SKM-1 treated with dmso at 0.1 percent for 144 hours (cell line): Measurements from ENCODE around the gene AP1B1.

Source experiments
- DNase-seq: peaks from one replicate; lab custom pipeline; 2025; ENCODE audit not compliant: unreplicated experiment; lab: John Stamatoyannopoulos, UW

The AP1B1 gene

GRCh38 chr22:29301716-29302401 is 86.5 kb downstream of the AP1B1 start:
- DNase-seq = no peak

- DNase-seq = no peak
These were observed 87.4 kb downstream of the AP1B1 start for GRCh38 chr22:29300807-29301601.

- no peak for DNase-seq
These were observed 87.9 kb downstream of the AP1B1 start for GRCh38 chr22:29300467-29300806.

- no peak for DNase-seq
These were observed 89.1 kb downstream of the AP1B1 start for GRCh38 chr22:29299136-29299900.

GRCh38 chr22:29298641-29299040 is 89.7 kb downstream of the AP1B1 start:
- no peak for DNase-seq

GRCh38 chr22:29292379-29292778 is 96.0 kb downstream of the AP1B1 start:
- no peak for DNase-seq

GRCh38 chr22:29291215-29291614 is 97.2 kb downstream of the AP1B1 start:
- DNase-seq = no peak

GRCh38 chr22:29290061-29290460 is 98.3 kb downstream of the AP1B1 start:
- no peak for DNase-seq

GRCh38 chr22:29288837-29289236 is 99.5 kb downstream of the AP1B1 start:
- DNase-seq = no peak

- DNase-seq = no peak
These were observed 104.2 kb downstream of the AP1B1 start for GRCh38 chr22:29284196-29284595.

- no peak for DNase-seq
These were observed 110.4 kb downstream of the AP1B1 start for GRCh38 chr22:29277927-29278326.
